Measurements from ENCODE around the gene NOX4. TPM values are rescaled to one million over a fixed set of nuclear protein-coding genes. Genes with fewer than 3 reads are reported as not detected.

The NOX4 gene
- total and polyA plus RNA-seq, 2 of the 8 experiments (the other 6 are each of a cell fraction or from before 2014, with no cell fraction given), result 2.0 to 2.3 TPM

- Histone ChIP-seq H2AK5ac (ENCODE audit: low read depth, low read length) (no peak overlapping the region), H2BK120ac (replicated peaks; ENCODE audit: low read depth, low read length) (no peak overlapping the region), H3K27ac (ENCODE audit: low read depth, low read length) (no peak overlapping the region), H3K18ac (ENCODE audit: extremely low read depth, low read length) (no peak overlapping the region), H2BK5ac (ENCODE audit: low read depth, low read length) (no peak overlapping the region), H3K9me3 (ENCODE audit: insufficient read depth in 2 of 2, low read depth in 1 of 2, low read length in 1 of 2) (no peaks in the 10 kb centered on the region), H4K20me1 (replicated peaks in 1 of 2; ENCODE audit: control insufficient read depth in 1 of 2, insufficient read depth in 2 of 2, low read length in 2 of 2) (no peaks in the 10 kb centered on the region), H3K79me2 (ENCODE audit: control insufficient read depth in 1 of 2, insufficient read depth in 2 of 2, low read length in 2 of 2) (no peaks in the 10 kb centered on the region), H2BK15ac (ENCODE audit: low read length) (no peak overlapping the region), H4K8ac (ENCODE audit: extremely low read depth, insufficient read depth, low read length) (no peak overlapping the region), H2AFZ (ENCODE audit: low read length) (no peak overlapping the region), H3K23ac (ENCODE audit: insufficient read length) (no peak overlapping the region), H3K4ac (replicated peaks; ENCODE audit: insufficient read length, low read depth, low read length) (no peak overlapping the region), H3K79me1 (ENCODE audit: low read depth, low read length) (no peaks in the 10 kb centered on the region), H3K9ac (replicated peaks in 1 of 4; ENCODE audit: extremely low read depth in 1 of 4, low read depth in 3 of 4, low read length in 3 of 4) (no peak overlapping the region), H2BK12ac (ENCODE audit: low read depth, low read length) (no peak overlapping the region), H3K4me2 (ENCODE audit: insufficient read depth in 1 of 2, low read depth in 2 of 2, low read length in 2 of 2) (no peak overlapping the region), H3K23me2 (ENCODE audit: low read depth, low read length) (no peaks in the 10 kb centered on the region), H3K56ac (replicated peaks; ENCODE audit: insufficient read length, low read depth, low read length) (no peak overlapping the region), H3K36me3 (ENCODE audit: control insufficient read depth in 2 of 4, insufficient read depth in 4 of 4, low read length in 3 of 4) (no peaks in the 10 kb centered on the region), H3K4me1 (replicated peaks in 1 of 4; ENCODE audit: control insufficient read depth in 3 of 4, insufficient read depth in 4 of 4, low read length in 3 of 4) (no peaks in the 10 kb centered on the region), H3K4me3 (ENCODE audit: extremely low read depth in 1 of 4, insufficient read depth in 2 of 4, low read depth in 3 of 4, low read length in 4 of 4) (no peak overlapping the region), H3K27me3 (replicated peaks in 1 of 4; ENCODE audit: control insufficient read depth in 3 of 4, extremely low read depth in 1 of 4, insufficient read depth in 3 of 4, low read length in 3 of 4) (no peaks in the 10 kb centered on the region), H3K14ac (ENCODE audit: insufficient read length) (no peak overlapping the region), H4K91ac (replicated peaks; ENCODE audit: insufficient read length, low read length) (no peak overlapping the region), H4K5ac (ENCODE audit: insufficient read length, low read depth, low read length) (no peak overlapping the region), H2BK20ac (ENCODE audit: low read length) (no peak overlapping the region)
- FAIRE-seq (no peak), DNase-seq (ENCODE audit: low read depth in 1 of 2, low spot score in 2 of 2) (no peak)
- WGBS, 2 experiments (ENCODE audit: extremely low coverage in 1 of 2, insufficient coverage in 1 of 2, insufficient read length in 1 of 2, insufficient replicate concordance in 2 of 2, low coverage in 1 of 2, low lambda C conversion rate in 2 of 2, missing lambda C conversion rate in 1 of 2), result 80% methylated on average over 1 of the region's 1 CpG; no CpG with 5 or more reads in 1 of the 2 experiments
- CTCF ChIA-PET (ENCODE audit: partially characterized antibody), result interaction anchor here (1.4 kb wide), 1 partner anchor 14 kb away, joined by 3 read pairs; no protein-coding TSS in a partner anchor
- POLR2A ChIA-PET (ENCODE audit: partially characterized antibody), result no interaction called here
- no peak for TF ChIP-seq YY1 (IDR thresholded peaks at IDR 0.05; ENCODE audit: low read depth, low read length)
These were observed 57.9 kb downstream of the NOX4 start for GRCh38 chr11:89433278-89433677.

Data from H1 (cell line).